ENCODE data around the gene CAMP. TPM values are rescaled to one million over a fixed set of nuclear protein-coding genes. Genes with fewer than 3 reads are reported as not detected.
A peak's percentile ranks its signal among the peaks of the same experiment; 100 is the strongest.

Gene CAMP
- total RNA-seq, 1 donor from 2014 or later = 2.3 TPM

DNA sequence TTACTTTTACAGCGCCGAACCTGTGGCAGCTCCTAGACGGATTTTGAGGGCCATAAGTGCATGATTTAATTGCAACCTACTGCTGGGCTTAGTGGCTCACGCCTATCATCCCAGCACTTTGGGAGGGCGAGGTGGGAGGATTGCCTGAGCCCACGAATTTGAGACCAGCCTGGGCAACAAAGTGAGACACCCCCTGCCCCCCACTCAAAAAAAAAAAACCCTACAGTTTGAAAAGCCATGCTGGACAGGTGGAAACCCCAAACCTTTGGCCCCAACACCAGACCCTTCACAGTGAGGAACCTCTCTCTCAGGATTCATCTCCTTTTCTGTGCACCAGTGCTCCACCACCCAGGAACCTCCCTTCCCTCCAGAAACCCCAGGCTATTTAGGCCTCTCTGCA is 34.0 kb upstream of the CAMP start:
- H3K4me3 ChIP-seq = no peak overlapping the region
- no peaks in the 10 kb centered on the region for H3K36me3 ChIP-seq
- peaks cover 14% of the 10 kb centered on the region for H3K4me1 ChIP-seq
- H3K27ac ChIP-seq = no peak overlapping the region
- TF ChIP-seq, protein P1, sequence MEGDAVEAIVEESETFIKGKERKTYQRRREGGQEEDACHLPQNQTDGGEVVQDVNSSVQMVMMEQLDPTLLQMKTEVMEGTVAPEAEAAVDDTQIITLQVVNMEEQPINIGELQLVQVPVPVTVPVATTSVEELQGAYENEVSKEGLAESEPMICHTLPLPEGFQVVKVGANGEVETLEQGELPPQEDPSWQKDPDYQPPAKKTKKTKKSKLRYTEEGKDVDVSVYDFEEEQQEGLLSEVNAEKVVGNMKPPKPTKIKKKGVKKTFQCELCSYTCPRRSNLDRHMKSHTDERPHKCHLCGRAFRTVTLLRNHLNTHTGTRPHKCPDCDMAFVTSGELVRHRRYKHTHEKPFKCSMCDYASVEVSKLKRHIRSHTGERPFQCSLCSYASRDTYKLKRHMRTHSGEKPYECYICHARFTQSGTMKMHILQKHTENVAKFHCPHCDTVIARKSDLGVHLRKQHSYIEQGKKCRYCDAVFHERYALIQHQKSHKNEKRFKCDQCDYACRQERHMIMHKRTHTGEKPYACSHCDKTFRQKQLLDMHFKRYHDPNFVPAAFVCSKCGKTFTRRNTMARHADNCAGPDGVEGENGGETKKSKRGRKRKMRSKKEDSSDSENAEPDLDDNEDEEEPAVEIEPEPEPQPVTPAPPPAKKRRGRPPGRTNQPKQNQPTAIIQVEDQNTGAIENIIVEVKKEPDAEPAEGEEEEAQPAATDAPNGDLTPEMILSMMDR (IDR thresholded peaks at IDR 0.05) = no peak
- no peak for ATAC-seq
- no peaks in the 10 kb centered on the region for H3K9me3 ChIP-seq
- no peak for DNase-seq
- no peaks in the 10 kb centered on the region for H3K27me3 ChIP-seq (ENCODE audit: low read depth)
- intact Hi-C loops (cut with DNase I) = no loop called here

DNA sequence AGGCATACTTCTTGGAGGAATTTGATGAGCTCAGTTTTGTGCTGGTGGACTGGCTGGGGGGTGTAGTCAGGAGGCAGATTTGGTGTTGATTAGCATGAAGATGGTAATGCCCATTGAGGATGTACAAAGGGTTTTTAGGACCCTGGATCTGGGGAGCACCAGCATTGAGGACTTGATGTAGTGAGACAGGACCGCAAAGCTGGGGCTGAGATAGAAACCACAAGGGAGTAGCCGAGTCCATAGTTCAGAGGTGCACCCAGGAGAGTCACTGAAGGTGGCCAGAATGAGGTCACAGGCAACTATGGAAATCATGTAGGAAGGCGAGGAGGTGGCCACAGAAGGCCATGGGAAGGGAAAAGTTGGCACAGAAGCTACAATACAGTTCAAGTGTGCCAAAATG is 32.4 kb upstream of the CAMP start:
- Histone ChIP-seq H3K9me3 (no peaks in the 10 kb centered on the region), H3K4me3 (no peak overlapping the region), H3K27ac (no peak overlapping the region), H3K4me1 (peaks cover 14% of the 10 kb centered on the region), H3K27me3 (ENCODE audit: low read depth) (no peaks in the 10 kb centered on the region), H3K36me3 (no peaks in the 10 kb centered on the region)
- DNase-seq (no peak), ATAC-seq (no peak)
- TF ChIP-seq, protein P1 (IDR thresholded peaks at IDR 0.05) = no peak
- intact Hi-C loops (cut with DNase I) = no loop called here

DNA sequence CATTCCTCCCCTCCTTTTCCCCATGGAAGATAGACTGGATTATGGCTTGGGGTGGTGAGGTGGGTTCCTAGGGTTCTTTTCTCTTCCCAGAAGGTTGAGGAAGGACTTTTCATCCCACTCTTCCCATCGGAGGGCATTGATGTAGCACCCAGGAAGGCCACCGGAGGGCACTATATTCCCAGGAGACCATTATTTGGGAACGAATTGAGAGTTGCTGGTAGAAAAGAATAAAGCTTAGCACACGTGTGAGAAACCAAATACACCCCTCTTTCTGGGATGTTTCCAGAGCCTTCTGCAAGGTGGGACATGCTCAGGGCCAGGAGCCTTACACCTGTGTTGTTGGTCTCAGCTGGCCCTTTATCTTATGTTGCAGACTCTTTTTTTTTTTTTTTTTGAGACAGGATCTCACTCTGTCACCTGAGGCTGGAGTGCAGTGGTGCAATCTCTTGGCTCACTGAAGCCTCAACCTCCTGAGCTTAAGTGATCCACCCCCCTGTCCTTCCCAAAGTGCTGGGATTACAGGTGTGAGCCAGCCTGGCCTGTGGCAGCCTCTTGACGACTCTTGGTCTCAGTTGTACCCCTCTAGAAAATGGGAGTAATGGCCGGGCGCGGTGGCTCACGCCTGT is 28.7 kb upstream of the CAMP start:
- no peaks in the 10 kb centered on the region for H3K4me1 ChIP-seq
- DNase-seq (peak; percentile 59), ATAC-seq (peak; percentile 84 to 85)
- intact Hi-C loops (cut with DNase I) = no loop called here
- H3K27me3 ChIP-seq (ENCODE audit: low read depth) = no peaks in the 10 kb centered on the region
- no peak overlapping the region for H3K4me3 ChIP-seq
- TF ChIP-seq, protein P1 (IDR thresholded peaks at IDR 0.05) = peak; percentile 78
- H3K36me3 ChIP-seq = no peaks in the 10 kb centered on the region
- H3K9me3 ChIP-seq = no peaks in the 10 kb centered on the region
- H3K27ac ChIP-seq = no peak overlapping the region

DNA sequence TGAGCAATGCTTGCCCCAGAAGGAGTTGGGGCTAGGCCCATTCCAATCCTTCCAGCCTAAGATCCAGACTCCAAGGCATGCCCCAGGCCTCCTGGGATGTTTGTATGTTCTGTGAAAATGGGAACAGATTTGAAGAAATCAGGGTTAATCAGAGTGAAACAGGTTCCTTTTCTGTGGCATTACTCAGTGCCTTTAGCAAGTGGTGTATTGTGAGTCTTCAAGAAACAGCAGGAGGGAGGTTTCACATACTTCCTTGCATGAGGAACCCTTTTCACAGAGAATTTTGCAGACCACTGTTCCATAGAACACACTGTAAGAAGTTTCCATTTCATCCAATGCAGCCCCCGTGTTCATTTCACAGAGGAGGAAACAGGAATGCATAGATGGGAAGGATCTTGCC is 26.7 kb upstream of the CAMP start:
- no peaks in the 10 kb centered on the region for H3K9me3 ChIP-seq
- no peak overlapping the region for H3K4me3 ChIP-seq
- TF ChIP-seq, protein P1 (IDR thresholded peaks at IDR 0.05) = no peak
- intact Hi-C loops (cut with DNase I) = no loop called here
- H3K4me1 ChIP-seq = no peaks in the 10 kb centered on the region
- peak in 1 of 2 donors; percentile 13 for ATAC-seq
- no peak overlapping the region for H3K27ac ChIP-seq
- H3K36me3 ChIP-seq = no peaks in the 10 kb centered on the region
- H3K27me3 ChIP-seq (ENCODE audit: low read depth) = no peaks in the 10 kb centered on the region
- DNase-seq = no peak

DNA sequence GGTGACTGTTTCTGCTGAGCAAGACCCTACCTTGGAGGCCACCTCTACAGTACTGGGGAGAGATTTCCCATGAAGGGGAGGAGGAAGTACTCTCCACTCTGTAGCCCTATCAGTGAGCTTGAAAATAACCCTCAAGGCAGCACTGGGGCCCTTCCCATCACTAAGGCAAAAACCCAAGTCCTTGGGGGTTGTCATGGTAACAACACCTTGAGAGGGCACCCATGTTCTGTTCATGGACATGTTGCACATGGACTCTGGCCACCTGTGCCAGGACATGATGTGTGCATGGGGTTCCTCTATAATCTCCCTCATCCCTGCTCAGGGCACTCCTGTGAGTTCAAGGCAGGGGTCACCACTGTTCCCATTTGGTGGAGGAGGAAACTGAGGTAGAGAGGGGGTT is 24.2 kb upstream of the CAMP start:
- Histone ChIP-seq H3K4me3 (no peak overlapping the region), H3K27ac (no peak overlapping the region), H3K27me3 (ENCODE audit: low read depth) (no peaks in the 10 kb centered on the region), H3K4me1 (no peaks in the 10 kb centered on the region), H3K36me3 (no peaks in the 10 kb centered on the region), H3K9me3 (no peaks in the 10 kb centered on the region)
- ATAC-seq (no peak), DNase-seq (no peak)
- intact Hi-C loops (cut with DNase I) = no loop called here
- TF ChIP-seq, protein P1 (IDR thresholded peaks at IDR 0.05) = no peak

Data from lower lobe of right lung (tissue), 2 donors.